Activated T-helper 1 cell treated with anti-CD3 and anti-CD28 coated beads, Interleukin-2, amount 50 U/mL, for 16 hours (primary cell): ENCODE data around the gene TRPM3.
"Not testable (repeated sequence)": the region's sequence is repeated elsewhere in the genome, so short reads cannot be mapped to it uniquely, and the experiment has no call there.

Source experiments
- DNase-seq, 2 donors: peaks; one replicate each; pipeline ENCODE4 v3.0.0-alpha.2; 2020; ENCODE audit warnings: low read depth in 1 of 2, low spot score in 1 of 2

Gene TRPM3

DNA sequence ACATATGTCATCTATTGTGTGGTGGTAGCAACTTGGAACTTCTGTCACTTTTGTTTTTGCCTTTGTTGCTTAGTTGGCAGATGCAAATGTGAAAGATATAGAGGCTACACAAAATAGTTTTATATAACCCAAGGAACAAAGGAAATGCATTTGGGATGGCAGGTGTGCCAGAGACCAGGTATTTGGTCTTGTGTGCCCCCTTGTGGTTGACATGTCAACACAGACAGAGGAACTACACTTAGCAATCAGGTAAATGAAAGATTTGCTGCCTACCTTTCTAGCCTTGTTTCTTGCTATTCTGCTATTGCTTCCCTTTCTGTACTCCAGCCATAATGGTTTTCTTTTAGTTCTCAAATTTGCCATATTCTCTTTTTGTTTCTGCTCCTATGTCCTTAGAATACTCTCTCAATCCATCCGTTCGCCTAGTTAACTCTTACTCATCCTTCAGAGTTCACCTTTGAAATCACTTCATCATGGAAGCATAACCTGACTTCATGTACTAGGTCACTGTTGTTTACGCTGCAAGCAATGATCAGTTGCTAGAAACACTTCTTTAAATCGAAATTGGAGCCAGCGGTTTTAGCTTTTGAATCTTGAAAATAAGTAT is 119.5 kb downstream of the TRPM3 start:
- no peak for DNase-seq

DNA sequence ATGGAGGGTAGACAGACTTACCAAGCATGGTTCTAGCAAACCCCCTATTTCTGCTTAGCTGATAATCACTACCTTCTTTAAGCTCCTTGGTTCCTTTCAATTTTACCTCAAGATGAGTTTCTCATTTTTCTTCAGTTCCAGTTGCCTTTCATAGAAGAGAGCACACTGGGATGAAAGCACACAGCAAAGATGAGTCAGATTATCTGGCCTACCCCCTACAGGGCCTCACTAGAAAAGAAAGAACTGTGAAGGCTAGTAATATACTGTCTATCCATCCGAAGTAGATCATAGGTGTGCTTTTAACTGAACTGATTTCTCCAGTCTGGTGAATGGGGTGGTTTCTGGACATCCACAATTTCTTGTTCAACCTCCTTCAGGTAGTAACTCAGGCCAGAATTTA is 122.5 kb downstream of the TRPM3 start:
- DNase-seq: no peak

DNA sequence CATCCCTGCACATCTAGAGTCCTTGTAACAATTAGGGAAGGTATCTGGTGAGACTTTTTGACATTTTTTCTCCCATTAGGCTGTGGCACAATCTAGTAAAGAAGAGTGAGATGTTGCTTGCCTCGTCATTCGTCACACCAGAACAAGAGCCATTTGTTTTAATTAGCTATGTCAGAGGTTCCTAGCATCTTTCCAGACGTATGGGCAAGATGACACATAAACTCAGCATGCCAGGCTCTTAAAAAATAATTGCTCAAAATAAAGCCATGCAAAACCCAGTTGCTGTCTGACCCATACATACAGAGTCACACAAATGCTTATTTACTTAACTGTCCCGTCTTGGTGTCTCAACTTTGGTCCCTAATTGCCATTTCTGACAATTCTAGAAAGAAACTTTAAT is 125.9 kb downstream of the TRPM3 start:
- no peak for DNase-seq

DNA sequence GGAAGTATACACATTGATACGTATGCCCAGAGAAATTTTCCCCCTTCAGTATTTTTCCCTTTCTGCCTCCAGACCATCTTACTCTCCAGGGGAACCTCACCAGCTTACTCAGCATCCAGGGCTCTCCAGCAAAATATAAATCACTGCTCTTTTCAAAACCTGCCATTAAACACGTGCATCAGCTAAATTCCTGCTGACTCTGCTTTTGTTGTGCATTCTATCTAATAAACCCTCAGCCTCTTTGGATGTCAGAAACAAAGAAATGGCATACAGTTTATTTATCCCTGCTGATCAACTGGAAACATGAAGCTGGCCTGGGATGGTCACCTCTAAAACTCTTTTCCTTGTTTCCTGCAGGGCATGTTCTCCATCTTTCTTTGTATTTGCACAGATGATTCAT is 126.8 kb downstream of the TRPM3 start:
- DNase-seq: no peak

DNA sequence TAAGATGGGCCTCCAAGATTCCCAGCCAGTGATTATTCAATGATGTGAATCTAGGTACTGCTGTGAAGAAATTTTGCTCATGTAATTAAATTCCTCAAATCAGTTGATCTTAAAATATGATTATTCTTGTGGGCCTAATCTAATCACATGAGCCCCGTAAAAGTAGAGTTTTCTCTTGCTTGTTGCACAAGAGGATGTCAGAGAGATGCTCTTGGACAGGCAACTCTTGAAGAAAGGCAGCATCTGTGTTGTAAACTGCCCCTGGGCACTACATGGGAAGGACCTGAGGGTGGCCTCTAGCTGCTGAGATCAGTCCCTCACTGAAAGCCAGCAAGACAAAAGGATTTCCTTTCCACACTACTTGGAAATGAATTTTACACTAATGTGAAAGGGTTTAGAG is 132.9 kb downstream of the TRPM3 start:
- no peak for DNase-seq

DNA sequence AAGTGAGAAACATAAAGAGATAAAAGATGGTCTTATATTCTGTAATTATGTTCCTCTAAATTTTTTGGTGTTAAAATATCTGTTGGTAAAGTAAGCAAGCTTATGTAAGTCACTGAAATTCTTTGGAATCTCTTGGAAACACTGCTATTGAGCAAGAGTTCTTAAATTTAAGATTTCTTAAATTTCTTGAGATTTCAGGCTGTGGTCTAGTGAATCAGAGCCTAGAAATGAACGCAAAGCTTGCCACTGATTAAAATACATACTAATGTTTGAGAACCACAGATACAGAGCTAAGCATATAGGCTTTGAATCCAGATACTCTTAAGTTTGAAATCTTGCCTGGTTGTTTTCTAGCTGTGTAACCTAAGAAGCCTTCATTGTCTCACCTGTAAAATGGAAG is 133.4 kb downstream of the TRPM3 start:
- no peak for DNase-seq

DNA sequence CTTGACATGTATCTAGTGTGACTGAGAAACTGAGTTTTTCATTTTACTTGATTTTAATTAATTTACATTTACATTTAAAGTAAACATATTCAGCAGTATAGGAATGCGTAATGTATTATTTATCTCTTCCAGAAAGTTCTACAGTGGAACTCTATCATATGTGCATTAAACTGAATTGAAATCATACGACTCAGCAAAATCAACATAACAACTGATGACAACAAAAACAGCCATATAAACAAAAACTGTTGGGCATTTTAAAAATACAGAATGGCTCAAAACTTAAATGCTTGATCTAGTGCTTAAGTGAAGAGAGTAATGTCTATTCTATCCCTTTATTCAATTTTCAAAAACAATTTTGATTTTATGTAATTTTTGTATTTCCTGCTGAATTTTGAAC is 134.4 kb downstream of the TRPM3 start:
- DNase-seq: no peak

DNA sequence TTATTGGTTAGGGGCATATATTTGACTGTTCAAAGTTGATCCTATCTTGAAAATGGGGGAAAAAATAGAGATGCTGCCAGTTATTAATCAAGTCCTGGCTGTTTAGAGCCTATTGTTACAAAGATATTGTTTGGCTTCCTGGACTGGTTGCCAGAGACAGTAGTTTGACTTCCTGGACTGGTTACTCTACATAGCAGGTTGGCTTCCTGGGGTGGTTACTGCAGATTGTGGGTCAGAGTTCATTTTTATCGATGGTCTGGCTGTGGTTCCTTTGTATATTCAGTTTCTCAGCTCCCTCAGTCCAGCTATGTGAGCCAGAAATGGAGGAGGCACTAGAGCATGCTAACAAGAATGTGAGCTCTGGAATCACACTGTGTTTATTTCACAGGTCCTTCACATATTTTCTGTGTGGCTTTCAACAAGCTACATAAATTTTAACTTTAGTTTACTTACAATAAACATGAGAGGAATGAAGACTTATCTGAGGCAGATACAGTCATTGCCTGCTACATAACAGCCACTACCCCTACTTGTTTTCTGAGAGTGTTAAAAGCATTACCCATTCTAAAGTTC is 137.6 kb downstream of the TRPM3 start:
- no peak for DNase-seq

DNA sequence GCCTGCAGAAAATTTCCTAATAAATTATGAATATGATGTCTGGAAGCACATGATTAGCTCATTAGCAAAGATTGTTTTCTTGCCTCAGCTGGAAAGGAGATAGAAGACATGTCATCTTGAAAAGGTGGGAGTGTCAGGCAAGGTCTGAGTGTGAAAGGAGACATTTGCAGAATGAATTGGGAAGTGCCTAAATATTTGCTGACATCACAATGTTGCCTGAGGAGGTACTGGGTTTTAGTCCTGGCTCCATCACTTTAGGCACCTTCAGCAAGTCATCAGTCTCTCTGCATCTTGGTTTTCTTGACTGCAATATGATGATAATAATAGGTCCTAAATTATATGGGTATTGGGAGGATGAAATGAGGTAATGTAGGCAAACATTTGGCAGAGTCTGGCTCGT is 140.1 kb downstream of the TRPM3 start:
- no peak for DNase-seq

DNA sequence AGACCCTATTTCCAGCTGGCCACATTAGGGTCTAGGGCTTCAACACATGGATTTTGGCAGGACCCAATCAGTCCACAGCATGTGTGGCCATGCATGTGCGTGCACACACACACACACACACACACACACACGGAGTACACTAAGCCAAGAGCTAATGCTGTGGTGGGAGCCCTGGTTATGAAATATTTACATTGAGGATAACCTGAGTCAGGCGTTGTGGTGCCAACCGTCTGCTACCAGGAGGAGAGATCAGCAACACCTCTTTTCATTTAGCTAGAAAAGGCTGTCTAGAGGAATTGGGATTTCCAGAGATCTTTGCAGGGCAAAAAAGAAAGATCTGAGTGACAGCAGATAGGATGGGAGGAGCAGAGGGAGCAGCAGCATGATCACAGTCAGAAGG is 141.5 kb downstream of the TRPM3 start:
- no peak for DNase-seq

DNA sequence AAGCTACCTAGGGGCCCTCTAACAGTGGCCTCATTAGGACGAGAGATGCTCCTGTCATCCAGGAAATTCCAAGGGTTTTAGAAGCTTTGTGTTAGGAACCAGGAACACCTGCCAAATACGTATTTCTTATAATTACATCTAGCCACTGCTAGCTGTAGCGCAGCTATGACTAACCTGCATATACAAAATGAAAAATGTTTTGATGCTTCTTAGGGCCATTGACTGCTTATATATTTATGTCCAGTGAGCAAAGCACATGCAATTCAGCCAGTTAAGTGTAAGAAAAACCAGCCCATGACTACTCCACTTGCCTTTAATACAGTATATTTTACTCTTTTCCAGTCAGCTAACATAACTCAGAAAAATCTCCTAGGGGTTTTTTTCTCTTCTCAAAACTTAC is 143.3 kb downstream of the TRPM3 start:
- no peak for DNase-seq

DNA sequence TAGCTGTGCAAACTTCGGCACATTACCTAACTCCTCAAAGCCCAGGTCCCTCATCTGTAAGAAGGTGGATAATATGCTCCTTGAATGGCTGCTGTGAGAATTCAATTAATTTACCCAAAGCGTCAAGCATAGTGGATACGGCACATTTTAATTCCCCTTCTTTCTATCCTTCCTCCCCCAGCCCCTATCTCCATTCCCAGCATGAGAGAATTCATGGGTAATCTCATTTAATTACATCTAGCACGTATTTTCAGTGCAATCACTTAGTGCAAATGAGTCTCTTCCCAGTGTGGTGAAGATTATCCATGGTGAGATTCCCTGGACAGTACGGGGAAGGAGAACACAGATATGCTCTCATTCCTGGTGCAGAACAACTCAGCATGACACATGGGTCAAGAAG is 145.6 kb downstream of the TRPM3 start:
- DNase-seq: no peak

DNA sequence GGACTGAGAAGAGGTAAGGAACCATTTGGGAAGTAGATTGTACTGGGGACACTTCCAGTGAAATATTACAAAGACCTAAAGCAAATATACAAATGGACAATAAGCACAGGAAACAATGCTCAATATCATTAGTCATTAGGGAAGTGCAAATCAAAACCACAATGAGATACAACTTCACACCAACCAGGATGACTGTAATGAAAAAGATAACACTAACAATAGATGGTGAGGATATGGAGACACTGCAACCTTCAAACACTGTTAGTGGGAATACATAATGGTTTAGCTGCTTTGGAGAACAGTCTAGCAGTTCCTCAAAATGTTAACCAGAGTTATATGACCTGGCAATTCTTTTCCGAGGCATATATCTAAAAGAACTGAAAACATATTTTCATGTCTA is 149.7 kb downstream of the TRPM3 start:
- no peak for DNase-seq

DNA sequence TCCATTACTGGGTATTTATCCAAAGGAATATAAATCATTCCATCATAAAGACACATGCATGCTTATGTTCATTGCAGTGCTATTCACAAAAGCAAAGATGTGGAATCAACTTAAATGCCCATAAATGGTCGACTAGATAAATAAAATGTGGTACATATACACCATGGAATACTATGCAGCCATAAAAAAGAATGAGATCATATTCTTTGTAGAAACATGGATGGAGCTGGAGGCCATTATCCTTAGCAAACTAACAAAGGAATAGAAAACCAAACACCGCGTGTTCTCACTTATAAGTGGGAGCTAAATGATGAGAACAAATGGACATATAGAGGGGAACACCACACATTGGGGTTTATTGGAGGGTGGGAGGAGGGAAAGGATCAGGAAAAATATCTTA is 155.0 kb downstream of the TRPM3 start:
- not testable (repeated sequence) for DNase-seq

DNA sequence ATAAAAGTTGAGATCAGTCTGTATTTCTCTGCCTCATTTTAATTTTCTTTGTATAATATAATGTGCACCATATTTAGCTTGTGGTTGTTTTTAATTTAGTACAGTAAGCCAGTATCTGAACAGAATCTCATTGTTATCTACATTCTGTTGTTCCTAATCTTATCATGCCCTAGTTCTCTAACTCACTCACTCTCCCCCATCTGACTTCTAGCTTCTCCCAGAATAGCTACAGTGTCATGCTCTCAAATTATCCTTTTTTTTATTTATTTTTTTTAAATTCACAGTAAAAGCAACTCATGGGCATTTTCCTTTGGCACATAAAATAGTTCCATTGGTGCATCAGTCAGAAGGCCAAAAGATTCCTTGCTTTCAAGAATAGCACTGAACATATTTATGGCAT is 156.6 kb downstream of the TRPM3 start:
- DNase-seq: no peak

DNA sequence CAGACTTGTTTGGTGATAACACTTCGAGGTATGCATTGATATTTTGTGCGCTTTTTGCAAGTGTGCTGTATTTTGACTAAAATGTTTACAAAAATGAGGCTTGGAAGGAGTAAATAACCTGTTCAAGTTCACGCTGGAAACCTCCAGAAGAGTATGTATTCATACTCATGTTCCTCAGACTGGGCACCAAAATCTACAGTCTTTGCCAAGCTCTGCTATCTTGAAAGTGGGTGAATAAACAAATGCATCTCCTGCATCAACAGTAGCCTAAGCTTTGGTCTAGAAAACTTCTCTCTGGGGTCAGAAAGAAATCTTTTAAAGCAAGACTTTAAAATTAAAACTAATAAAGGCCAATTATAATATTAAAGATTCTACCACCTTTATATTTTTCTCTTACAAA is 157.9 kb downstream of the TRPM3 start:
- DNase-seq: no peak

DNA sequence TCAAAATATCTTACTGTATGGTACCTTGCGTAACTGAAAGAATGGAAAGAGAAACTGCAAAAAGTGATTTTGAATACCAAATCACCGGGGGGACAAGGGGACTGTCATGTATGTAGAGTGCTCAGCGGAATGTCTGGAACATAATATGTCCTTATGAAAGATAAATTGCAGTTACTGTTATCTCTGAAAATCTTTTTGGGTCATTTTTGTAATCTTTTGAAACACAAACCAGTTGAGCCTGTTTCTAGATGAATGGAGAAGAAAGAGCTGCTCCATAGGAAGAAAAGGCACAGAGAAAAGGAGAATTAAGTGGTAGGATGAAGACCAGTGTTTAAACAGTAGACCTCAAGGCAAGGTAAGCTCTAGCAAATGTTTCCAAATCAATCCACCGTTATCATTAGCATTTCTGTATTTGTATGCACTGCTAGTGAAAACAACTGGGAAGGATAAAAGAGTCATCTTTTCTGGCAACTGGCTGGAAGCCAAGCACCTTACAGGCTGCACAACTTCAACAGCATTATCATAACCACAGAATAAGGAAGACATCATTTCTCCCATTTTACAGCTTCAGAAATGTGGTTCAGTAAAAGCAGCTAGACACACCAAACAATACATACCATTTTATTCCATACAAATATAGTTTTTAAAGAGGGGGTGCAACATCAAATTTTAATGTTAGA is 158.5 kb downstream of the TRPM3 start:
- no peak for DNase-seq

DNA sequence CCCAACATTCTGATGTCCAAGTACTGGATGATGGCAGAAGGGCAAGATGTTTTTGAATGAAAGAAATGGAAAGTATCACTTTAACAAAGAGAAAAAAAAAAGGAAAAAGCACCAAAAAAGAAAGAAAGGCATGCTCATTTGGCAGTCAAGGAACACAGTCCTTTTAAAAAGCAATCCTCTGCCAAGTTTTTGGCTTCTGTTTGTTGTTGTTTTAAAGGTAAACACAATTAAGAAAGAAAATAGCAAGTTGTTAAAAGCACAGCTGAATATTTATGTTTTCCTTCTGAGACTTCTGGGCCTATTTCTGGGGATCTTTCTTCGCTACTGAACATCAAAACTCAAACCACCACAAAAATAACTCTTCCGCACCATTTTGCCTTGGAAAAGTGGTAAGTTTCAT is 162.1 kb downstream of the TRPM3 start:
- no peak for DNase-seq

DNA sequence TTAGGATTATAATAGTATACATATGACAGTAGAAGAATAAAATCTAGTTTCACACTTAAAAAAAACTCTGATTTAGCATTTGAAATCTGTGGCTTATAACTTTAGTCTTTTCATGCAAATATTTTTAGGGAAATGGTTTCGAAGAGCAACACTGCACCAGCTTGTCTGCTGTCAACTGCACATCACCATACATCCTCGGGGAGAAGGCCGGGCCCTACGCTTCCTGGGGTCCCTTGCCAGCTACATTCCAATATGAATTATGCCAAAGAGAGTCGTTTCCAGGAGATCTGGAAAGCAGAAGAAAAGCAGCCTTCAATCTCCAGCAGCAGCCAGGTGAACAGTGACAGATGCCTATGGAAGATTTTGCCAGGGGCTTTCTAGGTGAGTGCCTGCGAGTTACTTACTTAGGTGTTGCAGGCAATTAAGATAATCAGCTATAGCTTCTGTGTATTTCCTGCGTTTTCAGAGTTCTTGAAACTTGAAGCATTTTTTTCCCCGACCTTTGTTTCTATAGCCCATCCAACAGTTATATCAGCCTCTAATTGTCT is 166.8 kb downstream of the TRPM3 start:
- DNase-seq: no peak

DNA sequence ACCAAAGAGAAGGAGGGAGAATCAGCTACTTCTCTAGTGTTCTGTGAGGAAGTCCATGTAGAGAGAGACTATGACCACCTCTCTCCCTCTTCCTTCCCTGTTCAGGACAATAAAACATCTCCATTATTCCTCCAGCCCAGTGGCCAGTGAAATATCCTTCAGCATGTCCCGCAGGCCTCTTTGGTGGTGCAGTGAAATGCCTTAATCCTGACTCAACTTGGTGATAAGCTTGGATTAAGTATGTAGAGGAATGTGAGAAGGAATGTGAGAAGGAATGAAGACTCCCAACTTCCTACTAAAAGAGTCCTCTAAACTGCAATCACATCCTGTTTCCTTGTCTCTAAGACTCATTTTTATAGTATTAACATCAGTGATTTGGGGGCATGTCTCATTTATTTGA is 167.3 kb downstream of the TRPM3 start:
- DNase-seq: no peak

DNA sequence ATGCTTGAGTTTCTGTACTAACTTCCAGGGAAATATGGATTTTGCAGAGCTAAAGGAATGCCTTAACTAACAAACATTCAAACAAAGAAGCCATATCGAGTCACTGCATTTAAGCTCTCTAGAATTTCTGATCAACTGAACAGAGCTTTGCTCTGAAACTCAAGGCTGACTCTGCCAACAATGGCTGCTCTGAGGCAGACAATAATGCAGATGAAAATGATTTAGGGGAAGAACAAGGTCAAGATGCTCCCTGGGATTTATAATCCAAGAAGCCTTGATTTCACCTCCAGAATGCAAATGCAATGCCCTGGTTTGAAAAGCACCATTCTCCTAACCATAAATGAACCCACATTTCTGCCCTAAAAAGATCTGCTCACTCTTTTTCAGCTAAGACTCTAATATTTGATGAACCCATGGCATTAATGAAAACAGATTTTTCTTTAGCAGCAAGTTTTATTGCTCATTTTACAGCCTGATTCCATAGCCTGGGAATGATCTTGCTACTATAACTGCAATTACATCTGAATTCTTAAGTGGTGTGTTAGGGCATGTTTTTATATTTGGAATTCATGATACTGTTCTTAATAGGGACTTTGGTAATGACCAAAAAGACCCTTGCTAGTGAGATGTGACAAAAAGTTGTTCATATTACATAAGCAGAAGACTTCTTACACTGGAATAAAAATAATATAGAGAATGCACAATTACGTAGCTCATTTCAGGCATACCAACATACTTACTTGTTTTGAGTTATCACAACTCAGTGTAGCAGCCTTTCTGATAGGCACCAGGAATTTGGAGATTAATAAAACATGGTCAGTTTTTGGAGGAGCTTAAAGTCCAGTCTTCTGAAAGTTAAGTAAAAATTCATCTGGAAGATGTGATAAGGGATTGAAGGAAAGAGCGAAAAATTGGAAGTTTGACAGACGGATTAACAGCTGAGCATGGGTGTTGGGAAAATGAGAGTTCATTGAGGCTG is 169.4 kb downstream of the TRPM3 start:
- no peak for DNase-seq

DNA sequence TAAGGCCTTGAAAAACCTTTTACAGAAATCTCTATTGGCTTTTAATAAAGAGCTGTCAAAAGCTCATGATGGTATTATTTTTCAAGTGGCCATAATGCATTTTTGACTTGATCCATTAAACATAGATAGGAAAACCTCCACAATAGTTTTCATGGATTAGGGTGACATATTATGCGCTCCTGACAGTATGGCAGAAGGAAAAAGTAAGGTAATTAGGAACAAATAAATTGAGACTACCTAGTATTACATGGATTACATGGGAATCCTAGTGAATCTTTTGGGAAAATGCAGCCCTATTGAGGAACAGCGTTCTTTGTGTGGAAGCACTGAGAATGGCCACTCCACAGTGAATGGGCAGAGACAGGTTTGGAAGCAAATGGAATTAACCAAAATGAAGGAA is 171.2 kb downstream of the TRPM3 start:
- no peak for DNase-seq
